Suppressor macrophage treated with lipopolysaccharide for 4 hours (primary cell): ENCODE results near the gene DPPA3.
"Not testable (repeated sequence)": the region's sequence is repeated elsewhere in the genome, so short reads cannot be mapped to it uniquely, and the experiment has no call there.

ENCODE experiments used
- DNase-seq: peaks from one replicate; pipeline ENCODE4 v3.0.0-alpha.2; 2020

DPPA3 gene

DNA sequence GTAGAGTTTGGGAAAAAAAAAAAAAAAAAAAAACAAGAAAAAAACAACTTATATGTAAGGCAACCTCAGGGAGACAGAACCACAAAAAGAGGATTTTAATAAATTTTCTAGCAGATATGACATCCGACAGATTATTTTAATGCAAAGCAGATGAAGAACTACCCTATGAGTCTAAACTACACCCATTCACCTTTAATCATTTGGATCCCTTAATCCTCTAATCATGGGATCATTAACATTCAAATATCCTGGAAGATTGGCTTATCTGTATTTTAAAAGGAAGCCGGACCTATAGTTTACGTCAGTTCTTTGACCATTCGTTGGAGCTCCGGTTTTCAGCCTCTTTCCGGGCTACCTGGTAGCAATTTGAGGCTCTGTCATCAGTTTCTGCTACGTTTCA is at the start of gene DPPA3:
Gene DPPA3, plus strand, starts transcription at position 301 of the 400 bp plus-strand sequence. CDS start 138 bp downstream, outside the sequence.
- DNase-seq, result no peak

DNA sequence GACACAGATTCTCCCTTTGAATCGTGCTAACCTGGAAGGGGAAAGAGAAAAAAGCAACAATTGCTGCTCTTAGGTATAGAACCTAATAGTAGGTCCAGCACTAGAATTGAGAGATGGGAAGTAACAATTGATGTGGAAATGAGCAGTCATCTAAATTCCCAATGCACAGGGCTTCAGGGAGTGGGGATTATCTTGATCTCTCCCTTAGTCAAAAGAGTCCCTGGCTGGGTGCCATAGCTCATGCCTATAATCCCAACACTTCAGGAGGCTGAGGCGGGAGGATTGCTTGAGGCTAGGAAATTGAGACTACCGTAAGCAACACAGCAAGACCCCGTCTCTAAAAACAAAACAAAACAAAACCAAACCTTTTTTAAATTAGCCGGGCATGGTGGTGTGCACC is 49.5 kb upstream of the DPPA3 start:
- no peak for DNase-seq

DNA sequence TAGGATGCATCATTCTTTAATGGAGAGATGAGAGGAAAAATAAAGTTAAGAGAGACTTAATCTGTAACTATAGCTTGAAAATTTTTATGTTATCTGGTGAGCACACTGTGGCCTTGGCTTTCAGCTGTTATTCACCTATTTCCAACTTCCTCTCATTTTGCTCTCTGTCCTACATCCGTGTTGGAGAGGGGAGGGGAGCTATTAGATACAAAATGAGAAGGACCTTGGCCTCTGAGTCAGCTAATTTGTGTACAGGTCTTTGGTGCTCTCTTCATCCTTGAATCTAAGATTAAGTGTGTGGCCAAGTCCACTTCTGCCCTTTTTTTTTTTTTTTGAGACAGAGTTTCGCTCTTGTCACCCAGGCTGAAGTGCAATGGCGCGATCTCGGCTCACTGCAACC is 44.6 kb upstream of the DPPA3 start:
- DNase-seq, result no peak

DNA sequence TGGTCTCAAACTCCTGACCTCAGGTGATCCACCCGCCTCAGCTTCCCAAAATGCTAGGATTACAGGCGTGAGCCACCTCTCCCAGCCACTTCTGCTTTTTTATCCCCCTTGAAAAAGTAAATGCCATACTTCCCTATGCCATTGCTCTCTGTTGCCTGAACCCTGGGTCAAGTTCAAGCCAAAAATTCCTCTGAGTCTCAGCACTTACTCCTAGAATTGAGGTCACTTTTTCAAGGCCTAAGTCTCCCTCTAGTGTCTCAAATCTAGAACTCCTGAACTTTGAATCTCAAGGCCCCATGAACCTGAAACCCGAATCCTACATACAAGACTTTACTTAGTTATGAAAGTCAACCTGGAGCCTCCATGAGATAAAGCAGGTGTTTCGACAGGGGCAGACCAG is 44.1 kb upstream of the DPPA3 start:
- DNase-seq, result peak; percentile 40

DNA sequence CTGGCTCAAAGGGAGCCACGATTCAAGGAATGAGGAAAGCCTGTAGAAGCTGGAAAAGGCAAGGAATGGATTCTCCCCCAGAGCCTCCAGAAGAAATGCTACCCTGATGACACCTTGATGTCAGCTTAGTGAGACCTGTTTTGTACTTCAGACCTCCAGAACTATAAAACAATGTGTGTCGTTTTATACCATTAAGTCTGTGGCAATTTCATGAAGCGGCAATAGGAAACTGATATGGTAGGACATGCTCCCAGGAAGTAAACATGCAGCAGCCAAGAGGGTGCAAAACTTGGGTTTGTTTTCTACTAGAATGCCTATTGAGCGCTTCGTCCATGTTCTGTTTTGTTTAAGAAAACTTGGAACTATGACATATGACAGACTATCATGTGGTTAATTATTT is 43.1 kb upstream of the DPPA3 start:
- DNase-seq, result no peak

DNA sequence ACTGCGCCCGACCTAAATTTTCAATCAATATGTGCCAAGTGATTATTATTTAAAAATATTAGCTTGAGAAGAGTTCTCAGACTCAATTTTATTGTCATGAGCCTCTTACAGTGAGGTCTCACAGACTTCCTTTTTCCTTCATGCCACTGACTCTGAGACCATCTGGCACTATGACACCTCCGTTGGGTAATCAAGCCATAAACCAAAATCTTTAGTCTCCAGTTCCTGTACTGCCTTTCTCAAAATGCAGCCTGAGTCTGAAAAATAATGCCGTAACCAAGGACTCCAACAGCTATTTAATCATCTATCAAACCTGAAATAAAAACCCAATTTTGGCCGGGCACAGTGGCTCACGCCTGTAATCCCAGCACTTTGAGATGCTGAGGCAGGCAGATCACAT is 35.8 kb upstream of the DPPA3 start:
- peak; percentile 46 for DNase-seq

DNA sequence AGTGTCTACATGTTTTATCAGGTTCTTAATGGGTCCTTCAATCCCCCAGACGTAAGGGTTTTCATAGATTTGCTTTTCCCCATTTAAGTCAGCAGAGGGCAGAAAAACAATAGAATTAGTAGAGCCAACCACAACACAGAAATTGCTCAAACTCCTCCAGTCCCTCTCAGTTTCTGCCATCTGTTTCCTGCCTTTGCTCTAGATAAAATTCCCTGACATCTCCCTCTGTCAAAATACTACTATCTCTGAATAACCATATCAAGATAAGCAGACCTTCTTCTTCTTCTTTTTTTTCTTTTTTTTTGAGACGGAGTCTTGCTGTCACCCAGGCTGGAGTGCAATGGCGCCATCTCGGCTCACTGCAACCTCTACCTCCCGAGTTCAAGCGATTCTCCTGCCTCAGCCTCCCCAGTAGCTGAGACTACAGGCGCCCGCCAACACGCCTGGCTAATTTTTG is 33.8 kb upstream of the DPPA3 start:
- DNase-seq, result peak; percentile 61

DNA sequence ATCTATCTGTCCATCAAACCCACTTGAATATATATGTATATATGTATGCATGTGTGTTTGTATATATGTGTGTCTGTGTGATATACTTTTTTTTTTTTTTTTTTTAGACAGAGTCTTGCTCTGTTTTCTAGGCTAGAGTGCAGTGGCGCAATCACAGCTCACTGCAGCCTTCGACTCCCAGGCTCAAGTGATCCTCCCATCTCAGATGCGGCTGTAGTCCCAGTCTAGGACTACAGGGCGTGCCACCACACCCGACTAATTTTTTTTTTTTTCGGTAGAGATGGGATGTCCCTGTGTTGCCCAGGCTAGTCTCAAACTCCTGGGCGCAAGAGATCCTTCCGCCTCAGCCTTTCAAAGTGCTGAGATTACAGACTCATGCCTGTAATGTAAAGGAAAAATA is 32.5 kb upstream of the DPPA3 start:
- DNase-seq, result peak; percentile 3

DNA sequence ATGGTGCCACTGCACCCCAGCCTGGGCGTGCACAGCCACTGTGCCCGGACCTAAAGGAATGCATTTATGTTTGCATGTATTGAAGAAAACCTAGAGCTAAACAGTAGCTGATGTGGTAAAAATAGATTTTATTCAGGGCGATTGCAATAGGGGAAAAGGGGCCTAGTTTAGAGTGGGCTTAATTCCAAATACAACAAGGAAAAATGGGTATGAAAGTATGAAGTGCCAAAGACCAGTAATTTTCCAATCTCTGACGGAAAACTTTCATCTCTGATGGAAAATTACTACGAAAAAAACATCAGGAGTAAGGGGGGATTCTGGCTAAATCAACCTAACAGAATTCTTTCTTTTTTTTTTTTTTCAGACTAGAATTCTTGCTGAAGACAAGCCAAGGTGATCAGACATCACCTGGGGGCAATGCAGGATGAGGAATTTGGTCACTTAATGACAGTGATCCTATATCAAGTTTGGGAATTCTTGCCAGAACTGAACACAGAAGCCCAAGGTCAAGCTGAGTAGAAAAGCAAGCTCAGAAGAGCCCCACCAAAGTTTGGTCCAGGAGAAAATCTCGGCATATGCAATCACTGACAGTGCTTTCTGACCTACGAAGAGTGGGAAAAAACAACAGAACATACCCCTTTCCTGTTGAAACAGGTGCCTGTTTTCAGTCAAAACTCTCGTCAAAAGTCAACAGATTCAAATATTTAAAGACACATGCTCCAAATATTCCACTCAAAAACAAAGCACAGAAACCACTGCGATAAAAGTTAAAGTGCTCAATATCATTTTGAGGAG is 31.8 kb upstream of the DPPA3 start:
- DNase-seq, result no peak

DNA sequence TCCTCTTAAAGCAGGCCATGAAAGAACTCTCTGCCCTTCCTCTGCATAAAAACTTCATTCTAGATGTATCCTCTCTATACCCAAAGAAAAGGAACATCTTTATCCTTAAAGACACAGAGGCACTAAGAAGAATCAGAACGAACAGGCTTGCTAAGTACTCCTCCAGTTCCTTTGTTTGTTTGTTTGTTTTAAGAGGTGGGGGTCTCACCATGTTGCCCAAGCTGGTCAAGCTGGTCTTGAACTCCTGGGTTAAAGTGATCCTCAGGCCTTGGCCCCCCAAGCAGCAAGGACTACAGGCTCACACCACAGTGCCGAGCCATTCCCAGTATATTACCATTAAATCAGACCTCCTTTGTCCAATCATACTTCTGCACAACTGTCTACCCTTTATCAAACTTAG is 29.7 kb upstream of the DPPA3 start:
- DNase-seq, result no peak

DNA sequence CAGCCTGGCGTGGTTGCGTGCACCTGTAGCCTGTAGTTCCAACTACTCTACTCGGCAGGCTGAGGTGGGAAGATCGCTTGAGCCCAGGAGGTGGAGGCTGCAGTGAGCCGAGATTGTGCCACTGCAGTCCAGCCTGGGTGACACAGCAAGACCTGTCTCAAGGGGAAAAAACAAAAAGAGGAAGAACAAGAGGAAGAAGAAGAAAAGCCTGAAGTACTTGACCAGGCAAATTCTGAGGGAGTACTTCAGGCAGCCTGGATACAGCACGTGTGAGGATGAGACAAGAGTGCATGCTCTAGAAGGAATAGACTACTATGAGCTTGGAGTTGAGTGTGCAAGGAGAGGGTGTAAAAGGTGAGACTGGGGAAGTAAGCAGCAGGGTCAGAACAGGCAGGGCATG is 17.4 kb upstream of the DPPA3 start:
- DNase-seq, result peak; percentile 39

DNA sequence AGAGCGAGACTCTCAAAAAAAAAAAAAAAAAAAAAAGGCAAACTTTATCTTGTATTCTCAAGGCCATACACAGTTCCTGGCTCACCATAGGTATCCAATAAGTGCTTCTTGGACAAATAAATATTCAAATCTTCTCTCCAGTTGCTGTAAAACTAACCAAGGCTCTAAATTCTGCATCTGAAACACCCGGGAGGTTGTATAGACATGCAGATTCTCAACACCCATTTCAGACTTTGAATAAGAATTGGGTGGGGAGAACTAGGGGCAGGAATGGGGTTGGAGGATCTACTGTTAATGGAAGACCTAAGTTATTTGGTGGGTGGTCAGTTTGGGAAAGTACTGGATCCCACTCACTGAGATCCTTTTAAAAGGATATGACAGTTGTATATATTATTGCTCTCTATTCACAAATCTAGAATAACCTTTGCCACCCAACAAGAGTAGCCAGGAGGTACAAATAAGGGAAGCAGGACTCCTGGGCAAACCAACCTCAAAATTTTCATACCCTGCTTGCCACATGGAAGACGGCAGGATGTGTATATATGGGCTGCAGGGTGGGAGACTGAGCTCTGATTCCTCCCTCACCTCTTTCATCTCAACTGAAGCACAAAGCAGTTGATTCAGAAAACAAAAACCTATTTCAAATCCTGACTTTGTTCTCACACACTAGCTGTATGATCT is 16.5 kb upstream of the DPPA3 start:
- DNase-seq, result no peak

DNA sequence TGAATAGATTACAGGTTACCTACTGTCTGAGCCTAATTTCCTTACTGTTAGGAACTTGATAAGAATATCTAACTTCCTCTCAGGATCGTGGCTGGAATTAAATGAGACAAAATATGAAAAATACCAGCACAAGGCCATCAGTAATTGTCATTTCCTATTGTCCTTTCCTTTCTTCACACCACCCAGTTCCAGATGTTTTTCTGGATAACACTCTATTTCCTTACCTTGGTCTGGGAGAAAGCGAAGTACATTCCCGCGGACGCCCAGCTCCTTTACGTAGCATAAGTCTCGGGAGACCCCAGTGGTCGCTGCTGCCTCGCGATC is 16.0 kb upstream of the DPPA3 start:
- no peak for DNase-seq

DNA sequence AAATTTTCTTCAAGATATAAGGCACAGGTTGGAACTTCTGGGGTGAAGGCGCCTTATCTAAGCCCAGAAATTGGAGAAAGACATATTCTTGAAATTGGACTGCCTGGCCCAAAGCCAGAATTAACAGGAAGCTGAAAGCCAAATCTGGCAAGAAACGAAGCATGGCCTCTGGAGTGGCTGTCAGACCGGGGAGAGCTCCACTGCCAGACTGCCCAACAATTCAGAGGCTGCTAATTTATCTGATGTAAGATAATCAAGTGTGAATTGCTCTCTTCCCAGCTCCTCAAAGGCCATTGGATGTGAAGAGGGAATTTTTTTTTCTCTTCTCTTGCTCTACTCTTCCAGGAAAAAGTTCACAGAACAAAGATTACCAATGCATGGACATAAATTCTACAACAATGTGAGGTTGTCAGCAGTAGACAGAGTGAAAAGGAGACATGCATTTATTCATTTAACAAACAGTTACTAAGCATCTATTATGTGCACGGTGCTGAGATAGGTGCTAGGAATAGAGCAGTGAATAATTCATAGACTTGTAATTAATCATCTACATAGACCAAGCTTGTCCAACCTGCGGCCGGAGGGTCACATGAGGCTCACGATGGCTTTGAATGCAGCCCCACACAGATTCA is 15.6 kb upstream of the DPPA3 start, which contains the start of gene GDF3:
Gene GDF3, minus strand, starts transcription at position 210 of the 632 bp plus-strand sequence. Its CDS starts 47 bp downstream, at position 163.
- peak; percentile 40 for DNase-seq

DNA sequence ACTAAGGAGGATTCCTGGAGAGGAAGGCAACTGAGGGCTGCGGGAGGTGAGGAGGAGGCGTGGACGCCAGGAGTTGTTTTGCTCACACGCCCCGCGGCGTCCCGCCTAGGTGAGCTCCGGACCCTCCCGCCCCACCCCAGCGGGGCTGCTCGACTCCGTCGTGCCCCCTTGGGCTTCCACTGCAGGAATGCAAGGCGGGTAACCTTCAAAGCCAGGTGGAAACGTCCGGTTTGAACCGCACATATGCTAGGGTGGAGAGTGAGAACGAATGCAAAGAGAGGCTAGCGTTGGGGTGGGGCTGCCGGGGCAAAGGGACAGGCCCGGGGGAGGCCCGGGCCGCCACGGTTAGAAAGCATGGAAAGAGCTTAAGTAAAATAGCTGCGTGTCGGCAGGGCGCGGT is 5.4 kb upstream of the DPPA3 start:
- DNase-seq, result no peak

DNA sequence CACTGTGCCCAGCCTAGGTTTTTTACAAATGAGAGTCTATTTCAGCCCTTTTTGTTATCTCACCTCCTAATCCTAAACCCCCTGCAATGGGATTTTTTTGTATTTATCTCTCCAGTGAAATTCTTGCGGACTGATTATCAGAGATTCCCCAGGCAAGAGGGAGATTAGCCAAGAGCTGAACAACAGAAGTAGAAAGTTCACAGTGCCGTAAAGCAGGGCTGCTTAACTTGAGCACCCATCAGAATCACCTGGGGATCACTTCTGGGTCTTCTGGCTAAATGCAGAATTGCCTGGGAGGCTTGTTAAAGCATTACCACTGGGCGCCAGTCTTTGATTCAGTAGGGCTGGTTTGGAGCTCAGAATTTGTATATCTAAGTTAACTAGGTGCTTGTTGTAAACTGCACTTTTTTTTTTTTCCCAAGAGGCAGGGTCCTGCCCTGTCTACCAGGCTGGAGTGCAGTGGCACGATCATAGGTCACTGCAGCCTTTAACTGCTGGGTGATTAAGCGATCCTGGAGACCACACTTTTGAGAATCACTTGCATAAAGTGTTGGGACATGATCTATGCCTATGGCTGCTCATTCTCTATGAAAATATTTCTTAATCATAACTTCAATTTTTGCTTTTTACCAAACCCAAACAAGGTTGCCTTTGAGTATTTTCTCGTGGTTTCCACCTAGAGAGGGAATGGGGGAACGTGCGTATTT is 1.1 kb upstream of the DPPA3 start:
- no peak for DNase-seq

DNA sequence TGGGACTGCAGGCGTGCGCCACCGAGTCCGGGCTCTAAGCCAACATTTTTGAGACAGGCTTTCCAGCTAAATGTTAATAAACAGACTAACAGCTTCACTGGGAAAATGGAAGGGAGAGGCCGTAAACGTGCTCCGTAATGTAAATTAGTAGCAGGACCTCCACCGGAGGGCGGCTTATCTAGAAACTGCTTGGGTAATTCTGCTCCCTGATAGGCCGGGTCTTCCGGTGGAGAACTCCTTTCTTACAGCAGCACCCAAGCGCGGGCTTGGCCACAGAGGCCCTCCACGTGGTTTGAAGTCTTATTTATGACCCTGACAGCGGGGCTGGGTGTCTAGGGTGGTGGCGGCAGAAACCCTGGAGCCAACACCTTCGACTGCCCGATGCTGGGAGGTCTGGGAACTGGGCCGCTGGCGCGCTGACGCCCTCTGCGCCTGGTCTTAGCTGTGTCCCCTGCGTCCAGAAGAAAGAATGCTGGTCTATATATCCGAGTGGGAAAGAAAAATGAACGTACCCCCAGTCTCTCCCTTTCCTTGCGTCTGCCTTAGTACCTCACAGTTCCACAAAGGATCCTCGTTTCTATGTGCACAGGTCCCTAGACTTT is 1.7 kb downstream of the DPPA3 start:
- no peak for DNase-seq

DNA sequence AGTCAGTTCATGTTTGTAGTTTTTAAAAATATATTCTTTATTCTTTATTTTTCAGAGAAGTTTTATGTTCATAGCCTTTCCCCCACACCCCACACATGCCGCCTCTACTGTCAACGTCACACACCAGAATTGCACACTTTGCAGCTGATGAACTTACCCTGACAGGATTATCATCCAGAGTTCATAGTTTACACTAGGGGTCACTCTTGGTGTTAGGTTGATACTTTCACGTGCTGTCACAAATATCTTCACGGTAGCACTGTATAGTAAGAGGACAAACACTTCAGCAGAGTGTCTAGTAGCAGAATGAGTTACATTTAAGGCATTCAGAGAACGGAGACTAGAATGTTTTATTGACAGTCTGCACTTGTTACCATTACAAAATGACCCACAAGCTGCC is 5.1 kb downstream of the DPPA3 start:
- peak; percentile 48 for DNase-seq

DNA sequence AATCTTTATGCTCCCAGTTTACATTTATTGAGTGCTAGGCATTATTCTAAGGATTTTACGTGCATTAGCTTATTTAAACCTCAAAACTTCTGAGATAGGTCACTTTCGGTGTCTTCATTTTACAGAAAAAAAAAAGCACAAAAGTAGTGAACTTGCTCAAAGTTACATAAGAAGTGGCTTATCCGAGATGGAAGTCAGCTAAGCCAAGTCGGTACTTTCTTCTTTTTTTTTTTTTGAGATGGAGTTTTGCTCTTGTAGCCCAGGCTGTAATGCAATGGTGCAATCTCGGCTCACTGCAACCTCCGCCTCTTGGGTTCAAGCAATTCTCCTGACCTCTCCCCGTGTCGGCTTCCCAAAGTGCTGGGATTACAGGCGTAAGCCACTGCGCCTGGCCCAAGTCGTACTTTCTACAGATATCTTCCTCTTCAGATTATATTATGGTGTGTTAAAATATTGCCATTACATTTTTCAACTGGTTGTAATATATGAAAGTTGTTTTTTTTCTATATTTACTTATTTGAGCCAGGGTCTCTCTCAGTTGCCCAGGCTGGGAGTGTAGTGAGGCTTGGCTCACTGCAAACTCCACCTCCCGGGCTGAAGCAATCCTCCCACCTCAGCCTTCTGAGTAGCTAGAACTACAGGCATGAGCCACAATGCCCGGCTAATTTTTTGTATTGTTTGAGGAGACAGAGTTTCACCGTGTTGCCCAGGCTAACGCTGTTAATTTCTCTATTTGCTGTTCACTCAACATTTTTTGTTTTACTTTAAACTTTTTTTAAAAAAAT is 8.9 kb downstream of the DPPA3 start:
- DNase-seq, result no peak

DNA sequence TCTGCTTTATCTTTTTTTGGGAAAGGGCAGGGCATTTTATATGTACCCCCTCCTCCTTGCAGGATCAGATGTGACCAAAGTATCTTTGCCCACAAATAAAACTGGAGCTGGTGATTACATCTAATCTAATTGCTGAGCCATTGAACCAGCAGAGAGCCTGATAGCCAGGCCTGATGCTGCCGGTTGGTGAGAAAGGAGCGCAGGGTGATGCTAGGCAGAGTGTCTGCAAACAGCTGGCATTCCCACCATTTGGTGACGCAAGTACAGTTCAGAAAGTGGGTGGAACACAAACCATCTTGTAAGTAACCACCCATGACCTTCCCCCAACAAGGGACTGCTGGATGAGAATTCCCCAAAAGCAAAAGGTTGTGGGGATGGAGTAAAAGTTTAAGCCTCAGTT is 12.7 kb downstream of the DPPA3 start:
- DNase-seq, result no peak

DNA sequence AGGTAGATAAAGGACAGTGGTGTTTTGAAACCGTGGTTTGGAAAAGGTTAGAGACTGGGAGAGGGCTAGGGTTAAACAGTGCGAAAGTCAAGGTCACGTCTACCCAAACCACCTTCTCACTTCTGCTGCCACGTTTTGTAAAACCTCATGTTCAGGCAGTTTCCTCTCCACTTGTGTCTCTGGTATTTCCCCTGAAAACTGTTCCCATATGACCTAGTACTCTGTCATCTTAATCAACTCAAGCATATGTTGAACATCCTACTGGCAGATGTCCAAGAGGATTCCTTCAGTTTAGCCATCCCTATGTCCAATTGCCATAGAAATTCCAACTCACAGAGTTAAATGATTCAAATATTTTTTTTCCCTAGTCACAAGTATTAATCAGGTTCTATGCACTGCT is 18.5 kb downstream of the DPPA3 start:
- peak; percentile 10 for DNase-seq

DNA sequence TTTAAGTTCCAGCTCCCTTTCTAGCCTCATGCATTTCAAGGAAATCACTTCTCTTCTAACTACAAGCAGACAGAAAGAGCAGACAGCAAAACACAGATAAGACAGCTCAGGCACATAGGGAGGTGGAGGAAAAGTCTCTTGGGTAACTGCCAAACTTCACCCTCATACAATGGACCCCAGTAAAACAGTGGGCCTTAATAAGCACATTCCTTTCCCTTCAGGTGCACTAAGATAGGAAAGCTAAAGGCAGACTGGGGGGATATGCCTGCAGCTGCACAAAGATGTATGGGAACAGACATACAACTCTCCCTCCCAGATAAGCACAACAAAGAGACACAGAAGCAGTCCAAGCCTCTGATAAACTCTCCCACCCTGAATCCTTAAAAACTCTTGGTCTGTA is 19.8 kb downstream of the DPPA3 start:
- not testable (repeated sequence) for DNase-seq
